Measurements from ENCODE around the gene CXCL14.

The CXCL14 gene

DNA sequence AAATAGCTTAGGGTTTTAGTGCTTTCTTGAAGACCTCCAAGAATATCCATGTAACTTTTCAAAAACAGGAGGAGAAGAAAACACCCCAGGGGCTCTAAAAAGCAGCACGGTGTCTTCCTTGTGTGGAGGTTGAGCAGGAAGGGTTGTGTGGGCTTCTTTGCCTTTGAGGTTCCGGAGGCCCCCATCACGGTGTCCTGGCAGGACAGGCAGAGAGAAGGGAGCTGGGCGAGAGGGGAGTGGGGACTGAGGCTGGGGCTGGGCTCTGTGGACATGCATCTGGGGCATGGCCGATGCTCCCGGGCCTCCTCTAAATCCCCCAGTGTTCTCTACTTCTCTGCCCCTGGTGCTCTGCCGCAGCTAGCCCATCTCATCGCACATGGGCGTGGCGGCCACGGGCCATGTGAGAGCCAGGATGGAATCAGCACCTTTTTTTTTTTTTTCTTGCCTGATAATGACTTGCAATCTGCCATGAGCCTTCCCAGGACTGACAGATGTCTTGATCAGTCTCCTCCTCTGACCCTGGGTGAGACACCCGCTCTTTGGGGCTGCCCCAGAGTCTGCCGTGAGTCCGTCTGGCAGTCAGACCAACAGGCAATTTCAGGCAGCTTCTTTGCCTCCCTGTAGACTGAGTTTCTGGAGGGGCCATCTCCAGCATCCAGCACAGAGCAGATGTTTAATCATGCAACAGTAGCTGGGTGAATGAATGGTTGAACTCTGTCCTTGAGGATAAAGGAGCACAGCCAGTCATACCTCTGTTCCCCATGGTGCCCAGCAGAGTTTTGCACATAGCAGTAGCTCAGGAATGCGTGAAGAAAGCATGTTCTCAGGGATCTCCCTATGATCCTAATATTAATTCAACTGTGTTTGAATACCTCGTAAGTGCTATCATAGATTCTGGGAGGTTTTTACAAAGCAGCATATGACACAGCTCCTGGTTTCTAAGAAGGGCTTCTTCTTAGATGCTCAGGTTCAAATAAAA is 12.1 kb downstream of the CXCL14 start:
- no peak for DNase-seq

DNA sequence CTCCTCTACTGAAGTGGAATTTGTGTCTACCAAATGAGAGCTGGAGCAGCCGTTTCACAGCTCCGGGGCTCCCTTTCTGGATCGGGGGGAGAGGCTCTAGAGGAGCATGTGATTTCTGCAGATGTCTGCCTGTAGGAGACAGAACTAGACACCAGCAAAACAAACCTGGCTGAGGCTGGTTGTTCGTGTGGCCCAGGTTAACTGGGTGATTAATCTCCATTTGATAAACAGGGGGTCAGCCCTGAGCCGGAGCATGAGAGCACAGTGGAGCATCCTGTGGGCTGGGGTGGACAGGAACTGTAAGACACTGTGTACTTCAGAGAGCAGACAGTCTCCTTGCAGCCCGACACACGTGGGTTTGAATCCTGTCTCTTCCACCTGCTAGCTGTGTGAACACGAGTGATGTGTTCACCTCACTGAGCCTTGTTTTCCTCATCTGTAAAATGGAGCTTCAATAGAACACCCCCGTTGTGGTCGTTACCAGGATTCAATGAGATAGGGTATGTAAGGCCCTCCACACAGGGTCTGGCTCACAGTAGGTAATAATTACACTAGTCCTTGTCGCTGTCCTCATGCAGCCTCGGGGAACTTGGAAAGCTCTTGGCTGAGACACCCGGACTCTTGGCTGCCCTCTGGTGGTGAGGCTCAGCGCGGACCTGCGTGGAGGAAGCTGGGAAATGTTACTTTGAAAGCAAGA is 12.9 kb downstream of the CXCL14 start:
- DNase-seq, result peak; percentile 65

DNA sequence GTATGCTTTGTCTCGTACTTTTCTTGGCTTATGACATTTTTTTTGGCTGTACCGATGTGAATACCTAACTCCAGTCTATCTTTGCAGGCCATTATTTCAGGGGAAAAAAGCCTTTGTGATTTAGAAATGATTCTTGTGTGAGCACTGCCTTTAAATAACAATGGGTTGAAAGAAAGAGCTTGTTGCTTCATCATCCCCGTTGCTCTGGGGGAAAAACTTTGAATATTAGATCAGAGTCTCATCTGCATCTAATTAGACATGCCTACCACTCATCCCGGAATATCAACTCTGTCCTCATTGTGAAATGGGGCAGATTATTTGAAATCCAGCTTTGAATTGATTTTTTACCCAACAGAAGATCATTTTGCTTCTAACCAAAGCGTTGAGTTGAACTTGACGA is 13.5 kb downstream of the CXCL14 start:
- no peak for DNase-seq

DNA sequence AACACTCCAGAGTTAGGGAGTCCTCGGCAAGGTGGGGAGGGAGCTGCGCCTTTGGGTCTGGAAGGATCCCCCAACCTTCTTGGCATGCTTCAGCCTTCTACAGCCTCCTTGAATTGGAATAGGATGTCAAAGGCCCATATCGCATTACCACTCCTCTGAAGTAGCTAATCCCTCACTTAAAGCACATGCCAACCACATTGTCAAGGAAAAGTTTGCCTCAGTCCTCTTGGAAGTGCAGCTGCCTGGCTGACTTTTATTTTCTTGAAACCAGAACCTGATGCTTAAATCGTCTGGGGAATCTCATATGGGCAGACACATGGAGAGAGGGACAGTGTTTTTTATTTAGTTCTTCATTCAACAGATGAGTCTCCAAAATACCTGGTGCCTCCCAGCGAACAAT is 14.5 kb downstream of the CXCL14 start:
- DNase-seq, result no peak

DNA sequence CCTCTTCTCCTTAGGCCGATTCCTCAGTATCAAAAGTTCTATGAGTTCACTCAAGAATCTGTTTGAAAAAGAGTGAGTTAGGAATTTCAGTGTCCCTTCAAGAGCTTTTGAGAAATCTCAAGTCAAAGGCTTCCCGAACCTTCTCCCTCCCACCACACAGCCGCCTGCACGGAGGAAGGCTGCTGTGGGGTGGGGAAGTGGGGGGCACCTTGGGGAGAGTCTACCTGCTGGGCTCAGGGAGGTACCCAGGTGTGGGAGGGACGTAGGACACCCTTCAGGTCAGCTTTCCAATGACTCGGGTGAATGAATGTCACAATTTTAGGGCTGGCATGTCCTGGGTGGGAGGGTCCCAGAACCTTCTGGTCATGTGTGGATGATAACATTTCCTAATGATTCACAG is 17.5 kb downstream of the CXCL14 start:
- DNase-seq, result no peak

DNA sequence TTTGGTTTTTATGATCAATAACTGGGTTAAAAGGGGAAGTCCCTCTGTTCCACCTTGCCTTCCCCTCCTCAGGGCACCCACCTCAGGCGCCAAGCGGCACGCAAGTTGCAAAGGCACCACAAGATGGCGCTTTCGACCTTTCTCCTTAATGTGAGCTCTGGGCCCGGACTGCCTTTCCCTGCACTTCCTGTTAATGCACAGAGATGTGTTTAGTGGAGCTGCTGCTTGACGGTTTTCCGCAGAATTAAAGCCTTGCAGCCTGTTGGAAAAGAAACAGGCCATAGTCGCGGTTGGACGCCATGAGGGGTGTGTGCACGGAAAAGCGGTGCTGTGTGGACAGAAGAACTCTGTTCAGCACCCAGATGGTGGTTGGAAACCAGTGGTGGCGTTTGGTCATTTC is 17.9 kb downstream of the CXCL14 start:
- peak; percentile 52 for DNase-seq

DNA sequence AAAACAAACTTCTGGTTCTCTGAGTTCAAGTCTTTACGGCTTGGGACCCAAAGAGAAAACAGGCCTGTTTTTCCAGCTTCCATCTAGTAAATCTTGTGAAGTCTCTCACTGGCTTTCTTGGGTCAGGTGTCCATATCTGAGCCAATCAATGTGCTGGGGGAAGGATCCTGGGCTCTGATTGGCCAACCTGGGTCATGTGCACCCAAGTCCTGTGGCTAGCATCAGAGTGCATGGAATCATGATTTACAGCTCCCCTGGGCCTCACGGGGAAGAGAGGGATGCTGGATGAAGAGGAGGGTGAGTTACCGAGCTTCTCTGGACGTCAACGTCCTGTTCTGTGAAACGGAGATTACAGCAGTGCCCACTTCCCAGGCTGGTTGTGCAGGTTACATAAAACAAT is 19.4 kb downstream of the CXCL14 start:
- no peak for DNase-seq

DNA sequence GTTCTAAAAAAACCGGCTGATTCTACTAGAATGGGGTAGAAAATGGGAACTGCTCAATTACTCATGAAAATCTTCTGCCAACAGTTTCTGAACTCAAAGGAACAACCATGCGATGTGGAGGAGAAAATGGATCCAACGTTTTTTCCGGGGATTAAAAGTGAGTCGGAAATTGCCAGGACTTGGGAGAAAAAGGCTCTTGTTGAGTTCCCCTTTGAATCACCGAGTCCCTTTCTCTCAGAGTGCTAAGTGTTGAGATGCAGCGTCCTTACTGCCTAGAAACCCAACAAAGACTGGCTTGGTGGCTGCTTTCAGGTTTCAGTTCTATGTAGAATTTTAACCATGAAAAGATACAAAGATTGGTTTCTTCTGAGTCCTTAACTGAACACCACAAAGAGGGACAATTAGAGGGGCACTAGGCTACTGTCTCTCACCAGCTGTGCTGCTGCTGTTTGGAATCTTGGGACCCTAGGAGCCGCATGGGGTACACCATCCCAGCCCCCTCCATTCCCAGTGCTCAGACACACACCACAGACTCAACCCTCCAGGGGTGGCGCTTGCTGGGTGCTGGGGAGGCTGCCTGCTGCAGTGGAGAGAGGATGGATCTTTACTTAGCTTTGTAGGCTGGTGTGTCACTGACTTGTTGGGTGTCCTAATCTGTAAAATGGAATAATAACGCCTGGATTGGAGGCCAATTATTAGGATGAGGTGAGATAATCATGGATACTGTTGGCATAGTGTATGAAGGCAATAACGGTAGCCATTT is 21.5 kb downstream of the CXCL14 start:
- DNase-seq, result no peak

DNA sequence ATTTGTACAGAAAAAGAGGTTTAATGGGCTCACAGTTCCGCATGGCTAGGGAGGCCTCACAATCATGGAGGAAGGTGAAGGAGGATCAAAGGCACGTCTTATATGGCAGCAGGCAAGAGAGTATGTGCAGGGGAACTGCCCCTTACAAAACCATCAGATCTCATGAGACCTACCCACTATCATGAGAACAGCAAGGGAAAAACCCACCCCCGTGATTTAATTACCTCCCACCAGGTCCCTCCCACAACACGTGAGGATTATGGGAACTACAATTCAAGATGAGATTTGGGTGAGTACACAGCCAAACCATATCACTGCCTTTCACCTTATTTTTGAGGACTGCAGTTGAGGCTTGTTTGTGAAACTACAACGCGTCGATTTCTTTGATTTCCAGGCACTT is 22.2 kb downstream of the CXCL14 start:
- no peak for DNase-seq

DNA sequence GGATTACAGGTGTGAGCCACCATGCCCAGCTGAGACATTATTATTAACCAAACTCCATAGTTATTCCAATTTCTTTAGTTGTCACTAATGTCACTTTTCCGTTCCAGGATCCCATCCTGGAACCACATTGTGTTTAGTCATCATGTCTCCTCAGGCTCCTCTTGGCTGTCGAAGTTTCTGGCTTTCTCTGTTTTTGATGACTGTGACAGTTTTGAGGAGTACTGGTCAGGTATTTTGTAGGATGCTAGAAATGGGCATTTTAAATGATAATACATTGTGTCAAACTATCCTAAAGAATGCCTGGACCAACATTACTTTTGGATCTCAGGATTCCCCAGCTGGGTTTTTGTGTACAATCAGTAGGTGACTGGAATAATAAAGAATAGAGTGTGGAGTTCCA is 23.3 kb downstream of the CXCL14 start:
- DNase-seq, result no peak

DNA sequence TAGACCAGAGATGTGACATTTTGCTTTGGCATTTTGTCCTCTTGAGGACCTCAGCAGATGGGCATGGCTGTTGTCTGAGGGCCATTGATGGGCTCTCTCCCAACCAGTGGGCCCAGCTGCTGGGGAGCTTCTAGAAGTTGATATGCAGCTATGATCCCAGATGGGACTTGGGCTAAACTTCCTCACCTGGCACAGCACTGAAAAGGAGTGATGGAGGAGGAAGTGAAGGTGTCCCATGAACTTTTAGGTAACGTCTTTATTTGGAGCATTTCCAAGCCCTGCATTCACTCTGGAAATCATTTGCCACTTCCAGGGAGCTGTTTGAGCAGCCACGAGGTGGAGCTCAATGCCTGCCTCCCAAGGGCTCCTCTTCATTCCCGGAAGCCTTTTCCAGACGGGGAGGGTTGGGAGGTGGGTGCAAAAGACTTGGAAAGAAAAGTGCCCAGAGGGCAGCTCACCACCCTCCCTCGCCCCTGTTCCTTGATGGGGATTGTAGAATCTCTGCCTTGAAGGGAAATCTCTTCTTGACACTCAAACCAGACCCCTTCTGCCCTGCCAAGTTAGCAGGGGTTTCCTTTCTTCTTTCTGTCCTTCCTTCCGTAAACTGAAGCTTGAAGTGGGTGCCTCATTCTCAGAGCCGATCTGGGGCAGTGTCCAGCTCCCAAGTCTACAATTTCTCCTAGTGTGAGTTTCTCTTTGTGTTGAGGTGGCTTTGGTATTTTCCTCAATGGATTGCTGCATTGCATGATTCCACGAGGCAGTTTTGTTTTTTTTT is 24.9 kb downstream of the CXCL14 start:
- no peak for DNase-seq

DNA sequence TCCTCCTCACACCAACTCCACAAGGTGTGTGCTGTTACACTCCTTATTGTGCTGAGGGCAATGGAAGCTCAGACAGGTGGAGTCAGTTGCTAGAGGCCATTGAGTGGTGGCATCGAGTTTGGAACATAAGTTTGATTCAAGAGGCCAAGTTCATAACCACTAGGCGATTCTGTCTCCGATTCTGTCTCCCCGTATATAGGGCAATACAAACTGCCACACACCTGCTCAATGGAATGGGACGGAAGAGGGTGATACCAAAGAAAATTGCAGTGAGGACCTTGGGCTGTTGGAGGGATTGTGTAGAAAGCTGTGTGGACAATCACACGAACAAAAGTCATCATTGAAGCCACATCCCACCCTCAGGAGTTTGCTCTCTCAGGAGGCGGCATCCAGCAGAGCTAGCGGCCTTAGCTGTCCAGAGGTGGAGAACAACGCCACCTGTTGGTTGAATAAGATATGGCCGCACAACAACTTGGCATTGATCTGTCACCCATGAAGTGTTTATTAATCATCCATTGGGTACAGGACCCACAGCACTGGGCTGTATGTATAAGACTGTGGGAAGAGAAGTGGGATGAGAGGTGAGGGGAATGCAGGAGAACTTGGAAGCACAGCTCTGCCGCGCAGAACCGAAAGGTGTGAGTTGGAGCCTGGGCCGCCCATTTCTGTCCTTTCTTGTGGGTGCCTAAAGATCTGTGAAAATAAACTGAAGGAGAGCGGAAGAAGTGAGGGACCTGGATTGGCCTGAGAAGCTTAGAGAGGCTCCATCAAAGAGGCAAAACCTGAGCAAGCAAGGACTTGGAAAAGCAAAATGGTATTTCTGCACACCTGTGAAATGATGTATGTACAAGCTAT is 27.0 kb downstream of the CXCL14 start:
- DNase-seq, result peak; percentile 29

DNA sequence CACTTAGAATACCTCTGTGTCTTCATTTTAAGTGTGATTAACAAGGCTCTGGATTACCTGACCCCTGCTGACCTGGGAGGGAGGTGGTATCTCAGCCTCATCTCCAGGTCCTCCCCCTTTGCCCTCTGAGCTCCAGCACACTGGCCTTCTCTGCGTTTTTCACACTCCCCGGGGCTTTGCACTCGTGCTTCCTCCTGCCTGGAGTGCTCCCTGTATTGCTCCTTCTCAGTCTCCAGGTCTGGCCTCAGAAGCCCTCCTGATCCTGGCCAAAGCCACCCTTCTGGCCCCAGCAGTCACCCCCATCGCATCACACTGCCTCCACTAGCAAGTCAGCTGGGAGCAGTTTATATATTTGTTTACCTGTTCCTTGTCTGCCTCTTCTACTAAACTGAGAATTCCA is 29.4 kb downstream of the CXCL14 start:
- no peak for DNase-seq

DNA sequence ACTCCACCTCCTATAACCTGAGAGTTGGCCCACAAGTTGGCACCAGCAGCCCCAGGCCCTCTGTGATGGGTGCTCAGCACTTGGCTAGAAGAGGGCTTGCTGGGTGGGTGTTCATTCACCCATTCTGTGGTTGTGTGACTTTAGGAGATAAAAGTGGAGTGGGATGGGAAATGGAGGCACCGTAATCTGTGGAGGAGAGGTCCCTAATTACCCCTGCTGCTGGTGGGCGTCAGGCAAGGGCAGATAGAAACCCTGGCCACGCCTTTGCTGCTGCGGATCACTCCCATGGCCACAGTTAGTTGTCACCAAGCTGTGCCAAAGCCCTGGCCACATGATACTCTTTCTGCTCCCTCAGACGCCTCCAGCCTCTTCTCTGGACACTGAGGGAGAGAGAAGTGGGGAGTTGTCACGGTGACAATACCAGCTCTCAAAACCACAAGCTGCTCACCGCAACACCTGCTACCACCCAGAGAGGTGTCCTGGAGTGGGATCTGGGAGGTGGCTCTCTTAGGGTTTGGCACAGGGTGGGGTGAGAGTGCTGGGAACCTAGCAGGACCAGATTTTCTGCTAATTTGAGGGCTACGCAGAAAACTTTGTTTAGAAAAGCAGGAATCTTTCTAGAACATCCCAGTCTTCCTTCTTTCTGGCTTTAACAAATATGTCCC is 31.1 kb downstream of the CXCL14 start:
- no peak for DNase-seq

DNA sequence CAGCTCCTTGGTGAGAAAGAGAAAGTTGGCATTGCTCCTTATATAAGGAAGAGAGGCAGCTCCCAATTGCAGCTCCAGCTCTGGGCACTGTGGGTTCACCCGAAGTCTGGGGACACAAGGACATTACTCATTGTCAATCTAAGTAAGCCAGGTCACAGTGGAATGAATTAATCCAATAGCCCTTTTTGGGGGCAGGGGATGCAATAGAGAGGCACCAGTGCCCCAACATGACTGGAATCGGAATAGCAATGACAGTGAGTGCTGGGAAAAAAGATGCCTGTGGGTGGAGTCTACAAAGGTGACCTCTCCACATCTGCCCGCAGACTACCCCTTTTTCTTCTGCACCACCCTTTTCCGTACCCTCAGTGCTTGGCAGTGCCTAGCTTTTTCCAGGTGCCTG is 31.9 kb downstream of the CXCL14 start:
- no peak for DNase-seq

DNA sequence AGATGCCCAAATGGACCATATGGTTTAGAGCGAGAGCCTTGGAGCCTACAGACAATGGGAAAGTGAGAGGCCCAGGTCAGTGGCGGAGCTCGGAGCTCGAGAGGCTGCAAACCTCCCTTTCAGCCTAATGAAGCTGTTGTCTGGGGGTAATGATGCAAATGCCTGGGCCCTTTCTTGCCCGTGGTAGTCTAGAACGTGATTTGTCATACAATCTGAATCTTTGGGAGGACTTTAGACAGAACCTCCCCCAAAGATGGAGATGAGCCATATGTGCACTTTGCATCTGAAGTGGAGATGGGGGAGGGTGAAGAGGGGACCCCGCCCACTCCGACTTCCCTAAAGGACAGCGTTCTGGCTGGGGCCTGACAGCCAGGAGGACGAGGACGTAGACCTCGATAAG is 32.7 kb downstream of the CXCL14 start:
- DNase-seq, result no peak

DNA sequence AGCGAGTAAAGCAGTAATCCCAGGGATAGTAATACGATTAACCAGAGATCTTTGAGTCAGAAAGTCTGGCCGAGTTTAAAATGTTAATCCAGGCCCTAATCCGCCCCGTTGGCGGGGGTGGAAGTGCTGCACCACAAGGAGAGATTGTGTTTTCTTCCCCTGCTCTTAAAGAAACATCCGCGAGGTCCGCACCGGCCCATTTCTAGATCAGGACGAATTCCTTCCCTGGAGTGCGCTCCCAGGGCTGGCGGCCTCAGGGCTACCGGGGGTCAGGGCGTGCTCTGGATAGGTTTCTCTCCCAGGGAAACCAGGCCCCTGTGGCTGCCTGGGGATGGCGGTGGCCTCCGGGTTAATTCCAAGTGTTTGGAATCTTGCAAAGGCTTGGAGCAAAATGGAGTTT is 33.7 kb downstream of the CXCL14 start:
- no peak for DNase-seq

DNA sequence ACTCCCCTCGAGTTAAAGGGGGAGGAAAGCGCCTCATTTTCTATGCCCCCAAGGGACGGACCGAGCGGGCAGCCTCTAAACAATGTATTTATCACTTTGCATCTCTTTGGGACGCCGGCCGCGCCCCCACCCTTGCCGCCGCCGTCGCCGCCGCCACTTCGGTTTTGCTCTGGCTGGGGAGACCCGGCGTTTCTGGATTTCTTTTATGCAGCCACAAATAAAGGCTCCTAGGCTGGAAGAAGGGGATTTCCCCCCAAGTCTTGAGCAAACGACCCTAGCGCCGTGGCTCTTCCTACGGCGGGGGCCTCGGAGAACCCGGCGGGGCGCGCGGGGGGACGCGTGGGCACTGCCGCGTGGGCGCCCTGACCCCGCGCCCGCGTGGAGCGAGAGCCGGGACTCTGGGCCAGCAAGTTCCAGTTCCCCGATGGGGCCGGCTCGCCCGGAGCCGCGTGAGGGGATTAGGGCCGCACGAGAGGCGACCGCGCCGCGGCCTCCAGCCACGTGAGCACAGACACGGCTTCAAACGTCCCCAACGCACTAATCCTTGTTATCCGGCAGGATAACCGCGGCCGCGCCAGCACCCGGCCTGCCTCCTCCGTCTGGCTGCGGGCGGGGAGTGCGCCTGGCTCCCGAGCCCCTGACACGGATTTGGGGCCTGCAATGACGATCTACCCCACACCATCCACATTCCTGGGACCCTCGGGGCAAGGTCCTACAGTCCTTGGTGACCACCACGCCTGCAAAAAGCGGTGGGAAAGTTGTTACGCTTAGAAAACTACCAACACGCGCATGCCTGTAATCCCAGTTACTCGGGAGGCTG is 35.1 kb downstream of the CXCL14 start:
- DNase-seq, result no peak

DNA sequence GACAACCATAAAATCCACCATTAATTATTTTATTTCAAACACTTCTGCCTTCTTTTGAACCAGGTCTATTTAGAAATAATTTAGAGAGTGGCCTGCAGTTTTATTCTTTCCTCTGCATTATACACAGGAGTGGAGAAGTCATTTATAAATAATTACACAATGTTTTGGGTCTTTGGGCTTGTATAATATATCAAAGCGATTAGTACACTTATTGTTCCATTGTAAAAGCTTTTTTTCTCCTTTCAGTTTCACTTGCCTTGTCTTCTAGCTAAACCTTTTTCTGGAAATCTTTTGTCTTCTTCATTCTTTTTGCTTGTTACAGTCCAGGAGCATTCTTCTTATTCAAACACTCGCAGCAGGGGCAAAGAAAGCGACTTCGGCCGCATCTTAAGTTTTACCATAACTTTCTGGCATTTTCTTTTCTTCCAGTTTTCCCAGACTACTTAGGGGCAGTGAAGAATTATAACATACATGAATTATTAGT is 35.7 kb downstream of the CXCL14 start:
- DNase-seq, result no peak

Data from activated CD4-positive, alpha-beta T cell treated with anti-CD3 and anti-CD28 coated beads, Interleukin-2, amount 50 U/mL, for 1 hour (primary cell).